HepG2 (cell line): ENCODE measurements around the gene DNAH9. TPM values are rescaled to one million over a fixed set of nuclear protein-coding genes. Genes with fewer than 3 reads are reported as not detected.

Experiments
- ATAC-seq: fragments of 200-7000 bp; cut with Tn5 transposase; 3 replicates; pipeline ENCODE4 v1.9.1; 2020; ENCODE audit warnings: mild to moderate bottlenecking, moderate library complexity
- BruUV-seq: library from RNA; stranded (reverse); fragments of 400-500 nt; replicated peaks from 2 replicates; lab custom pipeline; 2021; lab: Mats Ljungman, UMichigan
- CTCF ChIA-PET: fragments of 300-600 bp; formaldehyde crosslinking; extraction: SDS; loops from one replicate; lab custom pipeline; 2021; ENCODE audit warnings: low total read pairs, inconsistent platforms, low intra/inter-chr PET ratio; lab: Yijun Ruan, JAX
- POLR2A ChIA-PET: fragments of 350-600 bp; sonication (Branson Sonifier 250); formaldehyde crosslinking; loops from one replicate; lab custom pipeline; 2020; ENCODE audit warnings: antibody characterized with exemption, inconsistent platforms; lab: Yijun Ruan, JAX
- DNase-seq: peaks from one replicate; pipeline ENCODE4 v3.0.0-alpha.2; 2015; ENCODE audit warnings: low spot score
- FAIRE-seq: peaks from 3 replicates; lab custom pipeline; 2011; peaks lifted over from hg19 to GRCh38; lab: Jason Lieb, UNC
- H2AFZ ChIP-seq: one replicate; pipeline ENCODE4 v1.6.1; 2011; ENCODE audit warnings: low read length, inconsistent platforms
- H3K27ac ChIP-seq: fragments of 300-600 bp; 3 replicates; pipeline ENCODE4 v1.8.0; 2011; ENCODE audit warnings: mixed run types, mild to moderate bottlenecking, mixed read lengths, low read length, inconsistent platforms; ENCODE audit not compliant: insufficient read depth; ENCODE audit errors: extremely low read length
- H3K27me3 ChIP-seq, 2 experiments: fragments of 200-600 bp in 1 of 2; 2 replicates in 1 of 2; 3 replicates in 1 of 2; pipeline versions ENCODE4 v1.6.0 to v1.8.0; 2011; ENCODE audit warnings: low read length in 2 of 2, mild to moderate bottlenecking in 2 of 2, moderate library complexity in 2 of 2, inconsistent platforms in 1 of 2; ENCODE audit not compliant: insufficient read depth in 2 of 2, control insufficient read depth in 1 of 2
- H3K36me3 ChIP-seq, 2 experiments: fragments of 200-600 bp in 1 of 2; replicated peaks in 1 of 2; 2 replicates in 1 of 2; 3 replicates in 1 of 2; pipeline versions ENCODE4 v1.5.1 to v1.8.0; 2011; ENCODE audit warnings: low read length in 2 of 2, inconsistent platforms in 1 of 2; ENCODE audit not compliant: insufficient read depth in 2 of 2, control insufficient read depth in 1 of 2
- H3K4me1 ChIP-seq: 2 replicates; pipeline ENCODE4 v1.5.1; 2012; ENCODE audit warnings: low read length, inconsistent platforms; ENCODE audit not compliant: insufficient read depth
- H3K4me2 ChIP-seq: 2 replicates; pipeline ENCODE4 v1.6.0; 2011; ENCODE audit warnings: low read depth, low read length, inconsistent platforms
- H3K4me3 ChIP-seq, 3 experiments: fragments of 200-600 bp in 1 of 3; sonication (generic), shearing (Covaris generic) in 1 of 3; replicated peaks in 1 of 3; 2 replicates each; pipeline ENCODE4 v1.5.1; 2011 to 2016; ENCODE audit warnings: low read length in 3 of 3, inconsistent platforms in 2 of 3, low read depth in 2 of 3, mild to moderate bottlenecking in 2 of 3, control low read depth in 1 of 3, mixed read lengths in 1 of 3; ENCODE audit not compliant: insufficient read depth in 1 of 3
- H3K79me2 ChIP-seq: one replicate; pipeline ENCODE4 v1.6.1; 2011; ENCODE audit warnings: low read length, inconsistent platforms; ENCODE audit not compliant: insufficient read depth
- H3K9ac ChIP-seq: 2 replicates; pipeline ENCODE4 v1.6.0; 2011; ENCODE audit warnings: mild to moderate bottlenecking, low read depth, low read length, inconsistent platforms; ENCODE audit not compliant: insufficient read depth
- H3K9me3 ChIP-seq: 2 replicates; pipeline ENCODE4 v1.5.1; 2012; ENCODE audit warnings: mild to moderate bottlenecking, low read length
- H4K20me1 ChIP-seq: 2 replicates; pipeline ENCODE4 v1.6.0; 2011; ENCODE audit warnings: inconsistent platforms, mild to moderate bottlenecking, low read length, moderate library complexity; ENCODE audit not compliant: insufficient read depth
- DNMT1 ChIP-seq: sonication (generic); formaldehyde crosslinking; IDR thresholded peaks from 2 replicates; pipeline ENCODE4 v1.5.1; 2020; ENCODE audit warnings: mild to moderate bottlenecking, missing genetic modification reagents
- GABPA ChIP-seq, 2 experiments: IDR thresholded peaks; 2 replicates each; pipeline ENCODE4 v1.6.1; 2011 to 2016; ENCODE audit warnings: low read depth in 2 of 2, low read length in 1 of 2, missing biosample characterization in 1 of 2, missing genetic modification characterization in 1 of 2
- IRX3 ChIP-seq: sonication (generic); formaldehyde crosslinking; IDR thresholded peaks from 2 replicates; pipeline ENCODE4 v1.8.1; 2023; ENCODE audit warnings: mild to moderate bottlenecking, low read depth, missing genetic modification reagents, borderline replicate concordance
- MIER3 ChIP-seq: IDR thresholded peaks from 2 replicates; pipeline ENCODE4 v1.6.1; 2016; ENCODE audit warnings: missing compliant biosample characterization, borderline replicate concordance
- MLLT10 ChIP-seq: sonication (generic); formaldehyde crosslinking; IDR thresholded peaks from 2 replicates; pipeline ENCODE4 v1.4.0; 2020; ENCODE audit warnings: missing genetic modification reagents
- PRDM4 ChIP-seq: sonication (generic); formaldehyde crosslinking; IDR thresholded peaks from 2 replicates; pipeline ENCODE4 v1.9.0; 2021; ENCODE audit warnings: missing genetic modification reagents, borderline replicate concordance
- RXRB ChIP-seq: IDR thresholded peaks from 2 replicates; pipeline ENCODE4 v1.6.1; 2016; ENCODE audit warnings: borderline replicate concordance, missing genetic modification reagents, missing compliant biosample characterization
- SRSF9 ChIP-seq: fragments of 200-400 bp; formaldehyde crosslinking; IDR thresholded peaks from 2 replicates; pipeline ENCODE4 v1.6.1; 2018; ENCODE audit warnings: borderline replicate concordance, mild to moderate bottlenecking, low read depth, low read length; ENCODE audit not compliant: insufficient read depth, poor library complexity, severe bottlenecking
- THAP7 ChIP-seq: sonication (generic); formaldehyde crosslinking; IDR thresholded peaks from 2 replicates; pipeline ENCODE4 v1.8.1; 2023; ENCODE audit warnings: mild to moderate bottlenecking, missing genetic modification reagents
- XBP1 ChIP-seq: sonication (generic); formaldehyde crosslinking; IDR thresholded peaks from 2 replicates; pipeline ENCODE4 v1.5.0; 2020; ENCODE audit warnings: missing genetic modification reagents
- YY1 ChIP-seq: IDR thresholded peaks from 2 replicates; pipeline ENCODE4 v1.6.1; 2011; ENCODE audit warnings: low read length, low read depth, moderate library complexity, mild to moderate bottlenecking; ENCODE audit not compliant: insufficient read depth, insufficient replicate concordance
- ZNF296 ChIP-seq: sonication (generic); formaldehyde crosslinking; conservative IDR thresholded peaks from 2 replicates; pipeline ENCODE4 v1.5.0; 2020; ENCODE audit warnings: mild to moderate bottlenecking, missing genetic modification reagents
- ZNF550 ChIP-seq: sonication (generic); formaldehyde crosslinking; IDR thresholded peaks from 2 replicates; pipeline ENCODE4 v1.4.0; 2020; ENCODE audit warnings: mild to moderate bottlenecking, missing genetic modification reagents, borderline replicate concordance
- WGBS: methylation state at CpG from one replicate; pipeline ENCODE4 v1.1.6; 2017; ENCODE audit warnings: low lambda C conversion rate; 5-methylcytosine and 5-hydroxymethylcytosine counted together
- in situ Hi-C: cut with HindIII; loops from 2 replicates; pipeline ENCODE4 v1.10.0; 2017; ENCODE audit warnings: low pct_unique_long_range_greater_than_20kb; ENCODE audit not compliant: extremely low pct_ligation_motif_present
- intact Hi-C: fragments of 100-400 bp; cut with micrococcal nuclease; formaldehyde crosslinking; loops from one replicate; pipeline ENCODE4 v1.10.0; 2022; ENCODE audit not compliant: unreplicated experiment
- polyA plus RNA-seq, 8 experiments: library from polyadenylated mRNA; depleted of rRNA in 3 of 8; stranded (reverse) in 7 of 8; unstranded in 1 of 8; fragments of >200 nt; fragmentation: Illumina TruSeq in 4 of 8; extraction: Trizol in 4 of 8; gene quantifications; 2 replicates each; pipeline versions ENCODE4 v1.2.1 to v1.2.3, GENCODE V29; 2011 to 2016; ENCODE audit warnings: low read depth in 4 of 8, missing spikeins in 1 of 8, mixed read lengths in 1 of 8; ENCODE audit not compliant: insufficient read depth in 1 of 8
- total RNA-seq, 5 experiments: library from RNA; depleted of rRNA; stranded (reverse); fragments of >200 nt; fragmentation: Illumina TruSeq; extraction: Trizol; gene quantifications; 2 replicates each; pipeline ENCODE4 v1.2.3, GENCODE V29; 2016; ENCODE audit warnings: low read depth in 1 of 5
- TF ChIP-seq, protein P1 (sequence below): sonication (generic); formaldehyde crosslinking; IDR thresholded peaks from 2 replicates; pipeline ENCODE4 v1.5.0; 2020; ENCODE audit warnings: mild to moderate bottlenecking, low read depth, missing genetic modification reagents, borderline replicate concordance

DNAH9 gene
- total and polyA plus RNA-seq, 2 of the 13 experiments (the other 11 are each of a cell fraction or from before 2014, with no cell fraction given), result not detected

GRCh38 chr17:12007466-12007865, 409.2 kb downstream of the DNAH9 start:
- no peak for FAIRE-seq
- no peaks in the 10 kb centered on the region for H3K9me3 ChIP-seq
- no peak overlapping the region for H3K27ac ChIP-seq
- in situ Hi-C loops, result no loop called here
- no peak overlapping the region for H3K4me3 ChIP-seq
- no peak overlapping the region for H2AFZ ChIP-seq
- no peaks in the 10 kb centered on the region for H4K20me1 ChIP-seq
- no peak overlapping the region for H3K9ac ChIP-seq
- no peaks in the 10 kb centered on the region for H3K79me2 ChIP-seq
- CTCF ChIA-PET, result no interaction called here
- DNase-seq, result no peak
- 6% methylated on average over 5 of the region's 5 CpGs for WGBS
- no peak for ATAC-seq
- H3K4me2 ChIP-seq, result no peak overlapping the region
- H3K36me3 ChIP-seq, result no peaks in the 10 kb centered on the region
- BruUV-seq, result no TSS peak
- no peaks in the 10 kb centered on the region for H3K4me1 ChIP-seq
- H3K27me3 ChIP-seq, result peaks cover 0 to 1% of the 10 kb centered on the region in 2 experiments; a peak in 4 of 5 replicates
- POLR2A ChIA-PET, result interaction anchor here (5.2 kb wide), 1 partner anchor 10 kb away, joined by 25 read pairs; the partner anchor contains the start of gene ZNF18
- intact Hi-C loops, result no loop called here
- TF ChIP-seq MIER3 (no peak), GABPA (IDR thresholded peaks at IDR 0.05; ENCODE audit: low read depth, low read length) (no peak), GABPA (CRISPR knock-in tag; IDR thresholded peaks at IDR 0.05; ENCODE audit: low read depth) (no peak), ZNF296 (no peak), SRSF9 (no peak), PRDM4 (no peak), MLLT10 (CRISPR knock-in tag) (no peak), IRX3 (no peak), THAP7 (no peak), XBP1 (CRISPR knock-in tag) (no peak), RXRB (no peak), DNMT1 (CRISPR knock-in tag) (no peak), YY1 (no peak), ZNF550 (CRISPR knock-in tag) (no peak)
- TF ChIP-seq, protein P1, sequence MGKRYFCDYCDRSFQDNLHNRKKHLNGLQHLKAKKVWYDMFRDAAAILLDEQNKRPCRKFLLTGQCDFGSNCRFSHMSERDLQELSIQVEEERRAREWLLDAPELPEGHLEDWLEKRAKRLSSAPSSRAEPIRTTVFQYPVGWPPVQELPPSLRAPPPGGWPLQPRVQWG (CRISPR knock-in tag), result no peak
